Measurements from ENCODE around the gene RAB4B.

Gene RAB4B

DNA sequence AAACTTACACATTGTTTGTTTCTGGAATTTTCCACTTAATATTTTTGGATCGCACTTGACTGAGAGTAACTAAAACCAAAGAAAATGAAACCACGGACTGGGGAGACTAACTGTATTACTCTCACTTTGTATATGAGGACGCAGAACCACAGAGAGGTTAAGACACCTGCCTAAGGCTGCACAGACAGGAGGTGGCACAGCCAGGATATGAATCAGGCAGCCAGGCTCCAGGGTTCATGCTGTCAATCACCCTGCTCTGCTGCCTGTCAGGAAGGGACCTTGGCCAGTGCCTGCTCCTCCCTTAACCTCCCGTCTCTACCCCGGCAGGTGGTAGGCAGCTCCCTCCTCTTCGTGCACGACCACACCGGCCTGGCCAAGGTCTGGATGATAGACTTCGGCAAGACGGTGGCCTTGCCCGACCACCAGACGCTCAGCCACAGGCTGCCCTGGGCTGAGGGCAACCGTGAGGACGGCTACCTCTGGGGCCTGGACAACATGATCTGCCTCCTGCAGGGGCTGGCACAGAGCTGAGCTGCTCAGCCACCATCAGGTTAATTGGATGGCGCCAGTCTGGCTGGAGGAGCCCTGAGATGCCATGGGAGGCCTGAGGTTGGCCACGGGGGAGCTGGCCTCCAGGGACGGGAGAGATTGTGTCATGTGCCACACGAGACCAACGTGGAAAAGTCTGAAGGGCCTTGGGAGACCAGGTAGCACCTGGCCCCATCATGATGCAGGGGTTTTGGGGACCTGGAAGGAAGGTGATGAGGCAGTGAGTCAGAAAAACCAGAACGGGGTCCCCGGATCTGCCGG is 38.8 kb upstream of the RAB4B start:
- H3K79me2 ChIP-seq (ENCODE audit: insufficient read depth, low read length), result no peaks in the 10 kb centered on the region
- no peaks in the 10 kb centered on the region for H3F3A ChIP-seq (ENCODE audit: low read depth)
- no peak overlapping the region for H2AFZ ChIP-seq (ENCODE audit: low read length)
- H3K4me3 ChIP-seq (ENCODE audit: low read length, poor library complexity, severe bottlenecking), result no peak overlapping the region
- TF ChIP-seq, protein P1, sequence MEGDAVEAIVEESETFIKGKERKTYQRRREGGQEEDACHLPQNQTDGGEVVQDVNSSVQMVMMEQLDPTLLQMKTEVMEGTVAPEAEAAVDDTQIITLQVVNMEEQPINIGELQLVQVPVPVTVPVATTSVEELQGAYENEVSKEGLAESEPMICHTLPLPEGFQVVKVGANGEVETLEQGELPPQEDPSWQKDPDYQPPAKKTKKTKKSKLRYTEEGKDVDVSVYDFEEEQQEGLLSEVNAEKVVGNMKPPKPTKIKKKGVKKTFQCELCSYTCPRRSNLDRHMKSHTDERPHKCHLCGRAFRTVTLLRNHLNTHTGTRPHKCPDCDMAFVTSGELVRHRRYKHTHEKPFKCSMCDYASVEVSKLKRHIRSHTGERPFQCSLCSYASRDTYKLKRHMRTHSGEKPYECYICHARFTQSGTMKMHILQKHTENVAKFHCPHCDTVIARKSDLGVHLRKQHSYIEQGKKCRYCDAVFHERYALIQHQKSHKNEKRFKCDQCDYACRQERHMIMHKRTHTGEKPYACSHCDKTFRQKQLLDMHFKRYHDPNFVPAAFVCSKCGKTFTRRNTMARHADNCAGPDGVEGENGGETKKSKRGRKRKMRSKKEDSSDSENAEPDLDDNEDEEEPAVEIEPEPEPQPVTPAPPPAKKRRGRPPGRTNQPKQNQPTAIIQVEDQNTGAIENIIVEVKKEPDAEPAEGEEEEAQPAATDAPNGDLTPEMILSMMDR (conservative IDR thresholded peaks at IDR 0.05; ENCODE audit: low read length), result no peak
- TF ChIP-seq EZH2phosphoT487 (IDR thresholded peaks at IDR 0.05; ENCODE audit: borderline replicate concordance), result no peak
- H3K36me3 ChIP-seq (ENCODE audit: insufficient read depth, low read length), result no peaks in the 10 kb centered on the region
- no peaks in the 10 kb centered on the region for H3K4me1 ChIP-seq (ENCODE audit: insufficient read depth, low read length, poor library complexity, severe bottlenecking)
- no peak overlapping the region for H3K9ac ChIP-seq (ENCODE audit: low read depth, low read length, poor library complexity, severe bottlenecking)
- no peak overlapping the region for H3K4me2 ChIP-seq (ENCODE audit: low read depth, low read length, poor library complexity, severe bottlenecking)
- no peaks in the 10 kb centered on the region for H4K20me1 ChIP-seq (ENCODE audit: insufficient read depth, low read length, poor library complexity, severe bottlenecking)
- H3K27me3 ChIP-seq (ENCODE audit: insufficient read depth, low read length, poor library complexity, severe bottlenecking), result no peaks in the 10 kb centered on the region
- no peaks in the 10 kb centered on the region for H3K9me3 ChIP-seq (ENCODE audit: insufficient read depth, low read depth, low read length)
- no peaks in the 10 kb centered on the region for H3K9me2 ChIP-seq (replicated peaks; ENCODE audit: low read depth, low read length)

DNA sequence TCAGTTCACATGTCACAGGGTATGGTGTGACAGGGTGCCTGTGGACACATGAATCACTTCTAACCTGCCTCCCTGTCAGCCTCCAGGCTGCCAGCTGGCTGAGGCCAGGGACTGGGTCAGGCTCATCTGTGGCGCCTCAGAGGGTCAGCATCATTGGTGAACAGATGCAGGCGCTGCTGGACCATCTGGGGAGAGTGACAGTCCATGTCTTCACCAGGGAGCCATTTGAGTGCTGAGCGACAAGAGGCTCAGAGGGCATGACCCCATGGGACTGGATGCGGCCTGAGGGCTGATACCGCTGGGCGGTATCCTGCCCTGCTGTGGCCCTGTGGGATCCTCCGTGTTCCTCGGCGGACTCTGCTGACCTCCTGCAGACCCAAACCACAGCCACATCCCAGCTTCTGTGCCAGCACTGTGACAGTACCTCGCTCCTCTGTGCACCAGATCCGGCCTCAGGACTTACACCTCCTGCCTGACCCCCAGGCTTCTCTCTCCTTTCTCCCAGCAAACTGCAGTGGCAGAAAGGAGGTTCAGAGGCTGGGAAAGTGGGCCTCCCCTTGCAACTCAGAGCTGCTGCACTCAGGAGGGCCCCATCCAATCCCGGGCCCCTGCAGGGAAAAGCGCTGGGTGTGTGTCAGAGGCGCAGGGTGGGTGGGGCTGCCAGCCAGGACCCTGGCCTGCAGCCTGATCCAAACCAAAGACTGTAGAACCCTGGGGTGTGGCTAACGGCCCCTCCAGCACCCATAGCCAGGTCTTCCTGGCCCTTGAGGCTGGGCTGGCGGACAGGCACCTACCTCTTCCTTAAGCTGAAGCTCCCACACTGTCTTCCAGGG is 38.0 kb upstream of the RAB4B start:
- H3K36me3 ChIP-seq (ENCODE audit: insufficient read depth, low read length), result no peaks in the 10 kb centered on the region
- TF ChIP-seq EZH2phosphoT487 (IDR thresholded peaks at IDR 0.05; ENCODE audit: borderline replicate concordance), result no peak
- TF ChIP-seq, protein P1 (conservative IDR thresholded peaks at IDR 0.05; ENCODE audit: low read length), result no peak
- H4K20me1 ChIP-seq (ENCODE audit: insufficient read depth, low read length, poor library complexity, severe bottlenecking), result no peaks in the 10 kb centered on the region
- no peaks in the 10 kb centered on the region for H3K79me2 ChIP-seq (ENCODE audit: insufficient read depth, low read length)
- no peak overlapping the region for H3K9ac ChIP-seq (ENCODE audit: low read depth, low read length, poor library complexity, severe bottlenecking)
- H3K4me3 ChIP-seq (ENCODE audit: low read length, poor library complexity, severe bottlenecking), result no peak overlapping the region
- no peaks in the 10 kb centered on the region for H3F3A ChIP-seq (ENCODE audit: low read depth)
- no peak overlapping the region for H3K4me2 ChIP-seq (ENCODE audit: low read depth, low read length, poor library complexity, severe bottlenecking)
- no peak overlapping the region for H2AFZ ChIP-seq (ENCODE audit: low read length)
- no peaks in the 10 kb centered on the region for H3K27me3 ChIP-seq (ENCODE audit: insufficient read depth, low read length, poor library complexity, severe bottlenecking)
- H3K9me3 ChIP-seq (ENCODE audit: insufficient read depth, low read depth, low read length), result no peaks in the 10 kb centered on the region
- H3K9me2 ChIP-seq (replicated peaks; ENCODE audit: low read depth, low read length), result no peaks in the 10 kb centered on the region
- no peaks in the 10 kb centered on the region for H3K4me1 ChIP-seq (ENCODE audit: insufficient read depth, low read length, poor library complexity, severe bottlenecking)

DNA sequence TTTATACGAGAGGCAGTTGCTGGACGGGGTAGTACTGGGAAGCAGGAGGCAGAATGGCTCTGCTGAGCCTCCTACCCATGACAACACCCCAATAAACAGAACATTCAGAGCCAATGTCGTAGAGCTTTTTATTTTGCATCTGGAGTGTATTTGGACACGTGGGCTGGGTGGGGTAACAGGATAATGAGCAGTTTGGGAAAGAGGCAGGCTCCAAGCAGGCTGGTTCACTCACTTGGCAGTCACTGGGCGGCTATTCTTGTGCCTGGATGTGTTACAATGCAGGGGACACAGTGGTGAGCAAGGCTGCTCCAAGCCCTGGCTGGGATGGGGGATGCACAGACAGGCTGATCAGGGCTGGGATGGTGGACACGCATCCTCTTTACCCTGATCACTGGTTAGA is 37.3 kb upstream of the RAB4B start:
- Histone ChIP-seq H2AFZ (ENCODE audit: low read length) (no peak overlapping the region), H3K4me1 (ENCODE audit: insufficient read depth, low read length, poor library complexity, severe bottlenecking) (no peaks in the 10 kb centered on the region), H3K9ac (ENCODE audit: low read depth, low read length, poor library complexity, severe bottlenecking) (no peak overlapping the region), H3K27me3 (ENCODE audit: insufficient read depth, low read length, poor library complexity, severe bottlenecking) (no peaks in the 10 kb centered on the region), H3F3A (ENCODE audit: low read depth) (no peaks in the 10 kb centered on the region), H3K79me2 (ENCODE audit: insufficient read depth, low read length) (no peaks in the 10 kb centered on the region), H3K9me2 (replicated peaks; ENCODE audit: low read depth, low read length) (no peaks in the 10 kb centered on the region), H3K9me3 (ENCODE audit: insufficient read depth, low read depth, low read length) (no peaks in the 10 kb centered on the region), H3K4me3 (ENCODE audit: low read length, poor library complexity, severe bottlenecking) (no peak overlapping the region), H3K4me2 (ENCODE audit: low read depth, low read length, poor library complexity, severe bottlenecking) (no peak overlapping the region), H4K20me1 (ENCODE audit: insufficient read depth, low read length, poor library complexity, severe bottlenecking) (no peaks in the 10 kb centered on the region), H3K36me3 (ENCODE audit: insufficient read depth, low read length) (no peaks in the 10 kb centered on the region)
- TF ChIP-seq, protein P1 (conservative IDR thresholded peaks at IDR 0.05; ENCODE audit: low read length), result no peak
- TF ChIP-seq EZH2phosphoT487 (IDR thresholded peaks at IDR 0.05; ENCODE audit: borderline replicate concordance), result no peak

All from Loucy (cell line).